ENCODE data around the gene UBE2D2. TPM values are rescaled to one million over a fixed set of nuclear protein-coding genes. Genes with fewer than 3 reads are reported as not detected.
"Not testable (repeated sequence)": the region's sequence is repeated elsewhere in the genome, so short reads cannot be mapped to it uniquely, and the experiment has no call there.

UBE2D2 gene
- total RNA-seq, 2 experiments from 2014 or later = 262 to 289 TPM

GRCh38 chr5:139524940-139525585, 36.1 kb upstream of the UBE2D2 start:
- no peaks in the 10 kb centered on the region for H3K4me1 Mint-ChIP-seq
- no peak for DNase-seq
- H3K27me3 Mint-ChIP-seq = no peaks in the 10 kb centered on the region
- no peak overlapping the region for H3K4me3 Mint-ChIP-seq
- H3K36me3 Mint-ChIP-seq (ENCODE audit: low read depth) = no peaks in the 10 kb centered on the region
- no peaks in the 10 kb centered on the region for H3K9me3 Mint-ChIP-seq (ENCODE audit: low read depth)
- ChIA-PET CTCF (interaction anchor here (0.9 kb wide), 1 partner anchor 101 kb away, joined by 3 read pairs; no protein-coding TSS in a partner anchor), POLR2A (no interaction called here)
- ATAC-seq = no peak
- H3K27ac Mint-ChIP-seq = no peak overlapping the region
- intact Hi-C loops (cut with DNase I, micrococcal nuclease) = no loop called here

GRCh38 chr5:139525586-139526308, 35.4 kb upstream of the UBE2D2 start:
- H3K4me3 Mint-ChIP-seq; POLR2A ChIA-PET; H3K9me3 Mint-ChIP-seq (ENCODE audit: low read depth); H3K27ac Mint-ChIP-seq; H3K36me3 Mint-ChIP-seq (ENCODE audit: low read depth); ATAC-seq; intact Hi-C loops (cut with DNase I, micrococcal nuclease); H3K27me3 Mint-ChIP-seq; DNase-seq; H3K4me1 Mint-ChIP-seq: not testable (repeated sequence)
- CTCF ChIA-PET = interaction anchor here (0.9 kb wide), 1 partner anchor 102 kb away, joined by 3 read pairs; no protein-coding TSS in a partner anchor

- intact Hi-C loops (cut with DNase I, micrococcal nuclease) = not testable (repeated sequence)
Measured at GRCh38 chr5:139526309-139527089, 34.6 kb upstream of the UBE2D2 start.

GRCh38 chr5:139527090-139527470, 34.1 kb upstream of the UBE2D2 start:
- H3K36me3 Mint-ChIP-seq (ENCODE audit: low read depth); H3K9me3 Mint-ChIP-seq (ENCODE audit: low read depth); intact Hi-C loops (cut with DNase I, micrococcal nuclease); H3K4me1 Mint-ChIP-seq; H3K27ac Mint-ChIP-seq; H3K4me3 Mint-ChIP-seq; DNase-seq; ATAC-seq; CTCF ChIA-PET; H3K27me3 Mint-ChIP-seq; POLR2A ChIA-PET: not testable (repeated sequence)

More at GRCh38 chr5:139526309-139527089, 34.6 kb upstream of the UBE2D2 start:
- CTCF ChIA-PET; H3K27me3 Mint-ChIP-seq; H3K4me3 Mint-ChIP-seq; H3K4me1 Mint-ChIP-seq; POLR2A ChIA-PET; H3K9me3 Mint-ChIP-seq (ENCODE audit: low read depth); H3K36me3 Mint-ChIP-seq (ENCODE audit: low read depth); DNase-seq; ATAC-seq; H3K27ac Mint-ChIP-seq: not testable (repeated sequence)

GRCh38 chr5:139527896-139528467, 33.2 kb upstream of the UBE2D2 start:
- H3K36me3 Mint-ChIP-seq (ENCODE audit: low read depth); H3K27me3 Mint-ChIP-seq; H3K9me3 Mint-ChIP-seq (ENCODE audit: low read depth); intact Hi-C loops (cut with DNase I, micrococcal nuclease); DNase-seq; POLR2A ChIA-PET; H3K27ac Mint-ChIP-seq; CTCF ChIA-PET; ATAC-seq; H3K4me3 Mint-ChIP-seq; H3K4me1 Mint-ChIP-seq: not testable (repeated sequence)

DNA sequence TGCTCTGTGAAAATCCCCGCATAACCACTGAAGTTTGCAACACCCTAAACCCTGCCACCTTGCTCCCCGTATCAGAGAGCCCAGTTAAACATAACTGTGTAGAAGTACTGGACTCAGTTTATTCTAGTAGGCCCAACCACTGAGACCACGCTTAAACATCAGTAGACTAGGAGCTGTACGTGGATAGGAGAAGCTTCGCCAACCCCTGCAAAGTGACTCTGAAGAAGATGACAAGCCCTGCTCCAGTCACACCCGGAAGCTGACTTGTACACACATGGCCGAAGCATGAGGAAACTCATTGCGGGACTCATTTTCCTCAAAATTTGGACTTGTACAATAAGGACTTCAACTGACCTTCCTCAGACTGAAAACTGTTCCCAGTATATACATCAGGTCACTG, 32.4 kb upstream of the UBE2D2 start:
- CTCF ChIA-PET = interaction anchor here (0.7 to 1.1 kb wide), 3 partner anchors 30 to 106 kb away, joined by 3 read pairs; no protein-coding TSS in a partner anchor
- H3K27ac Mint-ChIP-seq; H3K27me3 Mint-ChIP-seq; H3K9me3 Mint-ChIP-seq (ENCODE audit: low read depth); ATAC-seq; intact Hi-C loops (cut with DNase I, micrococcal nuclease); H3K36me3 Mint-ChIP-seq (ENCODE audit: low read depth); H3K4me1 Mint-ChIP-seq; POLR2A ChIA-PET; DNase-seq; H3K4me3 Mint-ChIP-seq: not testable (repeated sequence)

GRCh38 chr5:139530079-139530478, 31.1 kb upstream of the UBE2D2 start:
- H3K27me3 Mint-ChIP-seq; H3K27ac Mint-ChIP-seq; H3K36me3 Mint-ChIP-seq (ENCODE audit: low read depth); H3K4me1 Mint-ChIP-seq; ATAC-seq; POLR2A ChIA-PET; DNase-seq; H3K4me3 Mint-ChIP-seq; intact Hi-C loops (cut with DNase I, micrococcal nuclease); H3K9me3 Mint-ChIP-seq (ENCODE audit: low read depth): not testable (repeated sequence)
- CTCF ChIA-PET = interaction anchor here (1.1 kb wide), 1 partner anchor 28 kb away, joined by 3 read pairs; no protein-coding TSS in a partner anchor

DNA sequence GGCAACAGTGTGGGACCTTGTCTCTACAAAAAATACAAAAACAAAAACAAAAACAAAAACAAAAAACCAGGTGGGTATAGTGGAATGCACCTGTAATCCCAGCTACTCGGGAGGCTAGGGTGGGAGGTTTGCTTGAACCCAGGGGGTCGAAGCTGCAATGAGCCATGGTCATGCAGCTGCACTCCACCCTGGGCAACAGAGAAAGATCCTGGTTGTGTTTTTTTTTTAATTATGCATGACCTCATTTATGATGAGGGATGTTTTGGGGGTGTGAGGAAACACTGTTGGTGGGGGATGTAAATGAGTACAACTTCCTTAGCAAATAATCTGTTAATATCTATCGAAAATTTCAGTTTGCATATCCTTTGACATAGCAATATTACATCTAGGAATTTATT, 29.4 kb upstream of the UBE2D2 start:
- no peak overlapping the region for H3K27ac Mint-ChIP-seq
- peaks cover 7% of the 10 kb centered on the region for H3K9me3 Mint-ChIP-seq (ENCODE audit: low read depth)
- POLR2A ChIA-PET = no interaction called here
- intact Hi-C loops (cut with DNase I, micrococcal nuclease) = no loop called here
- H3K4me3 Mint-ChIP-seq = no peak overlapping the region
- no peaks in the 10 kb centered on the region for H3K36me3 Mint-ChIP-seq (ENCODE audit: low read depth)
- no peaks in the 10 kb centered on the region for H3K27me3 Mint-ChIP-seq
- no peak for DNase-seq
- ATAC-seq = no peak
- H3K4me1 Mint-ChIP-seq = no peaks in the 10 kb centered on the region
- CTCF ChIA-PET = interaction anchor here (0.9 to 1.9 kb wide), 2 partner anchors 18 to 109 kb away, joined by 3 to 5 read pairs; no protein-coding TSS in a partner anchor

DNA sequence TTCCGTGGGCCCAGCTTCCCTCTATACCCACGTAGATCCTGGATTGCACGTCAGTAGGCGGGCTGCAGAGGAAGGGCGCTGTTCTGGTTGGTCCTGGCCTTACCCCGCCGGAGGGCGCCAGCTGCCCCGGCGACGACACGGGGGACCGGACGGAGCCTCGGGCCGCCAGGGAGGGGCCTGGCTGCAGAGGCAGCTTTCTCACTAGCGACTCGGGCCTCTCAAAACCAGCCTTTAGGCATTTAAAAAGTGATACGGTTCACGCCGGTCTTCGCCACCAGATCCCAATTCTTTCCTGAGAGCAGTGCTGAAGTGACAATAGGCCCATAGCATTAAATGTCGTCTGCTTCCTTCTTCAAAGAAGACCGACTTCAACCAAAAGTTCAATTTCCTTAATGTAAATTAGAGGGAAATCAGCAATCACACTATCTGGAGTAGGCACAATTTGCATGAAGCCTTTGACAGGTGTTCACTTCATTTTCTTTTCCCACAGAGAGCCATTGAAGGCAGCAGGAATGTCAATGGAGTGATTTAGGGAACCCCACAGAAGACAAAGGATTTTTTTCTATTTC, 17.6 kb upstream of the UBE2D2 start:
- peaks cover 10% of the 10 kb centered on the region for H3K4me1 Mint-ChIP-seq
- ChIA-PET POLR2A (no interaction called here), CTCF (interaction anchor here (0.6 to 0.7 kb wide), 2 partner anchors 19 to 123 kb away, joined by 3 read pairs; no protein-coding TSS in a partner anchor)
- no peaks in the 10 kb centered on the region for H3K36me3 Mint-ChIP-seq (ENCODE audit: low read depth)
- DNase-seq = peak; percentile 68
- H3K4me3 Mint-ChIP-seq = no peak overlapping the region
- intact Hi-C loops (cut with DNase I, micrococcal nuclease) = no loop called here
- H3K9me3 Mint-ChIP-seq (ENCODE audit: low read depth) = no peaks in the 10 kb centered on the region
- no peaks in the 10 kb centered on the region for H3K27me3 Mint-ChIP-seq
- peak; percentile 97 for ATAC-seq
- H3K27ac Mint-ChIP-seq = peak overlapping the region; percentile 19

DNA sequence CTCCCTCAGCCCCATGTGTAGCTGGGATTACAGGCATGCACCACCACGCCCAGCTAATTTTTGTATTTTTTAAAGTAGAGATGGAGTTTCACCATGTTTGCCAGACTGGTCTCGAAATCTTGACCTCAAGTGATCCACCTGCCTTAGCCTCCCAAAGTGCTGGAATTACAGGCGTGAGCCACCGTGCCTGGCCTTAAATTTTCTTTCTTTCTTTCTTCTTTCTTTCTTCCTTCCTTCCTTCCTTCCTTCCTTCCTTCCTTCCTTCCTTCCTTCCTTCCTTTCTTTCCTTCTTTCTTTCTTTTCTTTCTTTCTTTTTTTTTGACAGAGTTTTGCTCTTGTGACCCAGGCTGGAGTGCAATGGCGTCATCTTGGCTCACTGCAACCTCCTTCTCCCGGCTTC, 14.5 kb upstream of the UBE2D2 start:
- CTCF ChIA-PET = interaction anchor here (0.7 to 1.3 kb wide), 3 partner anchors 124 to 152 kb away, joined by 3 to 4 read pairs (median 4); partner anchors contain the start of gene PROB1
- intact Hi-C loops (cut with DNase I, micrococcal nuclease); H3K27me3 Mint-ChIP-seq; H3K9me3 Mint-ChIP-seq (ENCODE audit: low read depth); ATAC-seq; DNase-seq; POLR2A ChIA-PET; H3K4me3 Mint-ChIP-seq; H3K27ac Mint-ChIP-seq; H3K36me3 Mint-ChIP-seq (ENCODE audit: low read depth): not testable (repeated sequence)
- H3K4me1 Mint-ChIP-seq = peaks cover 18% of the 10 kb centered on the region
